ENCODE measurements around the gene DDX31.

Gene DDX31

DNA sequence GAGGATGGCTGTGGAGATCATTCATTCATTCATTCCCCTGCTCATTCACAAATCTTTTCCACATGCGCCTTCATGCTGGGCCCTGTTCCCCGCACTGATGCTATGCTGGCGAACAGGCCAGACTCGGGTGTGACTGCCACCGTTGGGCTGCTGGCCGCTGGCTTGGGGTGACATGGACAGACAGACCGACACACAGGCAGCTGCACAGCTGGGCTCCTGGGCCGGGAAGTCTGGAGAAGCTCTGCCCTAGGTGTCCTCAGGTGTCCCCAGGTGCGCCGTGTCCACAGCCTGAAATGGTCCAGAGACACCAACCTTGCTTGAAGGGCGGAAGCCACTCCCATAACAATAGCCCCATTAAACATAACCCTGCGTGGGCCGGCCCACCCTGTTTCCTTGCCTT is 122.3 kb downstream of the DDX31 start:
- DNase-seq (ENCODE audit: low read depth in 2 of 2) = no peak

DNA sequence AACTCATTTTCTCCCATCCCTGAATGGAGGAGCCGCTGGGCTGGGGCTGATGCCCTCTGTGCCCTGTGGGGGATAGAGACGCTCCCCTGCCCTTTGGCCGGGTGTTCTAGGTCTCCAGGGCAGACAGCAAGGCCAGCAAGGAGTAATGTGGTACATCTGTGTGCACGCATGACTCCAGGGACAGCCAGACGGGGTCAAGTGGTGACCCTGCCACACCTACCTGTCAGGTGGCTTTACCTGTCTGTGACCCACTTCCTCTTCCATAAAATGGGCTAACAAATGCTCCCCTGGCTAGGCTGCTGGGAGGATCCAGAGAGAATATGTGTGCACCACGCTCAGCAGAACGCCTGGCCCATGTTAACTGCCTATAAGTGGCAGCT is 122.7 kb downstream of the DDX31 start:
- DNase-seq (ENCODE audit: low read depth in 2 of 2) = no peak

DNA sequence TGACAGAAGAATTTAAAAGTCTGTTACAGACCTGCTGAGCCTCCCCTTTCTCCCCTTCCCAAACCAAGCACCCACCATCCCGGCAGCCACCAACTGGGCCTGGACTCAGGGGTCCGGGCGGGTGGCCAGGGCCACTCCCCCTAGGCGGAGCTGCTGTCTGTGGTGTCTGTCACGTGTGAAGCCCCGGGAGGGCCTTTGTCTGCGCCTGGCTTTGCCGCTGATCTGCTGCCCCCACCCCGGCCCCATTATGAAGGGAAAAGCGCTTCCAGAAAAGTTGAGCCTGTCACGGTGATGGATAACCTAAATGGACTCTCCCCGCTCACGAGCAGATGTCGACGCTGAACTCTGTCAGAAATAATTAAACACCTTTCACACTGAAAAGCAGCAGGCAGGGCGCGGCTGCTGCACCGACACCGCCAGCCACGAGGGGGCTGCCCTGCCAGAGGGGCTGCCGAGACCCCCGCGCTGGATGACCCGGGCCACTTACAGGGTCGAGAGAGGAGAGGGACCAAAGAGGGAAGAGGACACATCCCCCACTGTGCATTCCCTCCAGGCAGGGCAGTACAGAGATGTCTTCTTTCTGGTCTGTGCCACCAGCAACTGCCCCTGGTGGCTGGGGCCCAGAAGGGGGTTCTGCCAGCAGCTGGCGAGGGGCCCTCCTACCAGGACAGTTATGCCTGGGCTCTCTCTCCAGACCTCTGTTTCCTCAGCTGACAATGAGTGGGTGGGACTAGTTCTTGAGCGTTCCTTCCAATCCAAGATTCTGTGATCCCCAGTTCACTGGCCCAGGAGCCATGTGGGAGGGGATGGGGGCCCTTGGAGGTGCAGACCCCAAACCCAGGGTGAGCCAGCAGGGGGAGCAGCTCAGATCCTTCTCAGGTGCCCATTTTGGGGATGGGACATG is 123.4 kb downstream of the DDX31 start:
- DNase-seq (ENCODE audit: low read depth in 2 of 2) = no peak

DNA sequence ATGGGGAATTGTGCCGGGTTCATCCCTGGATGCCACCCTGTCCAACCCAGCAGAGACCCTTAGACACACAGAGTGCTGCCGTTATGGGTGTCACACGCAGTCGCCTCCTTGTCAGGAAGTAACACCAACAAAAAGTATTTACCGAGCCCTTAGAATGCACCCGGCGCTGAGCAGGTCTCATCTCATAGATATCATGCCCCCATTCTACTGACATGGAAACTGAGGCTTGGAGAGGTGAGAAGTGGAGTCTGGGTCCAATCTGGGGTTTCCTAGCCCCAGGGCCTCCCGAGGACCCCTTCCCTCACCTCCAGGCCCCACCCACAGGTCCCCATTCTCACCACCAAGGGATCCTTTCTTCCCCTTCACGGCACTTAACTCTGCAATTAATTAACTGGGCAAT is 124.2 kb downstream of the DDX31 start:
- DNase-seq (ENCODE audit: low read depth in 2 of 2) = no peak

DNA sequence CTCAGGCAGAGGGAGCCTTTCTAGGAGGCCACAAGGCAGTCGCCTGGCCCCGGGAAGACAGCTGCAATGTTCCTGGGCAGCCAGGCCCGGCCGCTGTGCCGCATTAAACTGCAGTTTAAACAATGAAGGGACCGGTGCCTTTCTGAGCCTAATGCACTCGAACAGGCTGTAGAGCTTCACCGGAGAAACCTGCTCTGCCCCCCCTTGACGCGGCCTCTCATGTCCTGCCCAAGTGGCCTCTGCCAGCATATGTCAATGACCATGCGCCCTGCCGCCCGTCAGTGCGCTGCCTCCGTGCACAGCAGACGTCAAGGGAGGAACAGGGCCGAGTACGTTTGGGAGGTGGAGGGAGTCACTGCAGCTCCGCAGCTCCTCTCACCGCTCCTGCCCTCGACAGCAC is 125.8 kb downstream of the DDX31 start:
- no peak for DNase-seq (ENCODE audit: low read depth in 2 of 2)

DNA sequence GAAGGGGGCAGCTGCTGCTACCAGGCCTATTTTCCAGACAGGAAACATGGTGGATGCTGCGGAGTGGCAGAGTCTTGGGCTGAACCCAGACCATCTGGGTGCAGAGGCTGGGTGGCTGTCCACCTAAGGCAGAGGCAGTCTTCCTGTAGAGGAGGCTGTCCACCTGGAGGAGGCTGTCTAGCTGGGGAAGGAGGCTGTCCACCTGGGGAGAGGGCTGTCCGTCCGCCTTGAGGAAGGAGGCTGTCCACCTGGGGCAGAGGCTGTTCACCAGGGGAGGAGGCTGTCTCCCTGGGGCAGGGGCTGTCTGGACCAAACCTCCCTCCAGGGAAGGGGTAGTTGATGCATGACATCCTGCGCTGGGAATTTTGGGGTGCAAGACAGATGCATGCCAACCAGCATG is 126.5 kb downstream of the DDX31 start:
- DNase-seq (ENCODE audit: low read depth in 2 of 2) = no peak

Measured in stimulated activated CD8-positive, alpha-beta memory T cell treated with anti-CD3 and anti-CD28 coated beads, Interleukin-7, amount 100 ng/mL, for 1 hour (primary cell).